GM12891 (cell line): ENCODE measurements around the gene CCDC54.

Experiments used
- POLR2A ChIP-seq: IDR thresholded peaks from 2 replicates; pipeline ENCODE4 v1.6.1; 2011; ENCODE audit warnings: low read depth, low read length, control low read depth
- TAF1 ChIP-seq: IDR thresholded peaks from 2 replicates; pipeline ENCODE4 v1.6.1; 2011; ENCODE audit warnings: low read depth, low read length, control low read depth

GRCh38 chr3:107346564-107346963 is 30.7 kb upstream of the CCDC54 start:
- no peak for TF ChIP-seq TAF1
- TF ChIP-seq POLR2A: no peak
